ENCODE results near the gene PABPN1L. TPM values are rescaled to one million over a fixed set of nuclear protein-coding genes. Genes with fewer than 3 reads are reported as not detected.
A peak's percentile ranks its signal among the peaks of the same experiment; 100 is the strongest.

Gene PABPN1L
- total and polyA plus RNA-seq, 9 of the 15 experiments (the other 6 are each of a cell fraction or from before 2014, with no cell fraction given): 0.11 to 0.32 TPM; not detected in 7

DNA sequence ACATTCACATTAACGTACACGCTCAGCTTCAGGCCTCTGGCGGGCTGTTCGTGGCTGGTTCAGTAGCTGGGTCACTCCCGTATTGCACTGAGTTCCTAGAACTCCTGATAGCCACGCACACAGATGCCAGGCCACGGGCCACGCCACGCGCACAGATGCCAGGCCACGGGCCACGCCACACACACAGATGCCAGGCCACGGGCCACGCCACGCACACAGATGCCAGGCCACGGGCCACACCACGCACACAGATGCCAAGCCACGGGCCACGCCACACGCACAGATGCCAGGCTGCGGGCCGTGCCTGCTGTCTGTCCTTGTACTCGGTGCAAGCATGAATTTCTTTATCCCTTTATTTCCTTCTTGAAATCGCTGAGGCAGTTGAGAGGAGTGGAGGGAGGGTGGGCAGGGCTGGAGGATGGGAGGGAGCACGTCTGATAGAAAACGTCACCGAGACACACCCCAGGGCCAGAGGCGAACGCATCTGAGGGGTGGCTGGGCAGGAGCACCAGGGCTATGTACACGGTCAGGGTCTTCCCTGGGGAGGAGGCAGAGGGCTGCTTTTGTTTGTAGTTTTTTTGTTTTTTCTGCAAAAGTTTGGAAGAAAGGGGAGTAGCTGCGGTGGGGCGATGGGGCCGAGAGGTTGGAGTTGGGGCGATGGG lies 8.6 kb upstream of the PABPN1L start:
- Histone ChIP-seq H3K4me3 (no peak overlapping the region), H3K9me1 (ENCODE audit: control insufficient read depth, insufficient read depth, low read length) (peaks cover 9% of the 10 kb centered on the region), H4K20me1 (replicated peaks; ENCODE audit: control insufficient read depth, insufficient read depth, low read length) (peaks cover 12% of the 10 kb centered on the region; the same call in 1 of the 2 replicates), H3K27me3 (ENCODE audit: control insufficient read depth in 2 of 2, insufficient read depth in 2 of 2, low read length in 2 of 2) (no peaks in the 10 kb centered on the region), H3K27ac (ENCODE audit: extremely low read depth, low read depth, low read length) (no peak overlapping the region), H3K9ac (ENCODE audit: insufficient read depth in 1 of 2, low read depth in 2 of 2, low read length in 2 of 2) (no peak overlapping the region), H3K4me1 (replicated peaks in 1 of 2; ENCODE audit: control insufficient read depth in 2 of 2, insufficient read depth in 2 of 2, low read length in 2 of 2) (peaks cover 14 to 65% of the 10 kb centered on the region in 2 experiments; a peak in 4 of 5 replicates), H3K4me2 (ENCODE audit: insufficient read depth, low read length) (no peak overlapping the region), H3K9me3 (replicated peaks; ENCODE audit: control insufficient read depth, insufficient read depth, low read depth, low read length) (no peaks in the 10 kb centered on the region), H3K36me3 (ENCODE audit: control insufficient read depth, insufficient read depth, low read length) (peaks cover 62% of the 10 kb centered on the region; the same call in 2 of the 3 replicates), H3K79me2 (ENCODE audit: control insufficient read depth, insufficient read depth, low read length) (no peaks in the 10 kb centered on the region), H2AFZ (ENCODE audit: low read depth, low read length) (no peak overlapping the region)
- intact Hi-C loops (cut with micrococcal nuclease): no loop called here
- ATAC-seq (no peak), DNase-seq (ENCODE audit: extremely low read depth in 1 of 4, low spot score in 3 of 4) (no peak), FAIRE-seq (no peak)
- POLR2A ChIA-PET: interaction anchor here (0.7 to 1.0 kb wide), 2 partner anchors 48 to 84 kb away, joined by 3 to 4 read pairs; no protein-coding TSS in a partner anchor
- CTCF ChIA-PET (ENCODE audit: low intra/inter-chr PET ratio): no interaction called here
- in situ Hi-C loops (cut with MboI): no loop called here
- 96% methylated on average over 27 of the region's 34 CpGs for WGBS (ENCODE audit: insufficient coverage, low coverage, missing lambda C conversion rate)
- no TSS peak for BruUV-seq (replicated peaks)
- no peak for TF ChIP-seq NFIC (IDR thresholded peaks at IDR 0.05)
- TF ChIP-seq CHD4 (IDR thresholded peaks at IDR 0.05; ENCODE audit: insufficient read depth, insufficient replicate concordance, low read depth, low read length, poor library complexity, severe bottlenecking): no peak
- no peak for TF ChIP-seq NCOA6 (IDR thresholded peaks at IDR 0.05)
- TF ChIP-seq NONO (IDR thresholded peaks at IDR 0.05; ENCODE audit: low read depth in 2 of 2, low read length in 1 of 2): no peak
- no peak for TF ChIP-seq TRIM28 (IDR thresholded peaks at IDR 0.05)
- TF ChIP-seq POLR2AphosphoS5 (IDR thresholded peaks at IDR 0.05; ENCODE audit: control insufficient read depth, insufficient read depth, low read depth, low read length): no peak
- no peak for TF ChIP-seq ELK3 (CRISPR knock-in tag; IDR thresholded peaks at IDR 0.05)
- no peak for TF ChIP-seq ZNF24 (IDR thresholded peaks at IDR 0.05)
- TF ChIP-seq, protein P1, sequence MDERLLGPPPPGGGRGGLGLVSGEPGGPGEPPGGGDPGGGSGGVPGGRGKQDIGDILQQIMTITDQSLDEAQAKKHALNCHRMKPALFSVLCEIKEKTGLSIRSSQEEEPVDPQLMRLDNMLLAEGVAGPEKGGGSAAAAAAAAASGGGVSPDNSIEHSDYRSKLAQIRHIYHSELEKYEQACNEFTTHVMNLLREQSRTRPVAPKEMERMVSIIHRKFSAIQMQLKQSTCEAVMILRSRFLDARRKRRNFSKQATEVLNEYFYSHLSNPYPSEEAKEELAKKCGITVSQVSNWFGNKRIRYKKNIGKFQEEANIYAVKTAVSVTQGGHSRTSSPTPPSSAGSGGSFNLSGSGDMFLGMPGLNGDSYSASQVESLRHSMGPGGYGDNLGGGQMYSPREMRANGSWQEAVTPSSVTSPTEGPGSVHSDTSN (CRISPR knock-in tag; IDR thresholded peaks at IDR 0.05; ENCODE audit: low read depth): no peak
- TF ChIP-seq, protein P1 (tag; conservative IDR thresholded peaks at IDR 0.05; ENCODE audit: low read depth): no peak
- peak; percentile 100 for TF ChIP-seq ZBTB9 (CRISPR knock-in tag; IDR thresholded peaks at IDR 0.05)
- no peak for TF ChIP-seq RFX5 (IDR thresholded peaks at IDR 0.05; ENCODE audit: low read depth, low read length)
- peak; percentile 98 for TF ChIP-seq RBM22 (IDR thresholded peaks at IDR 0.05; ENCODE audit: low read depth, low read length, poor library complexity, severe bottlenecking)
- TF ChIP-seq XRCC5 (IDR thresholded peaks at IDR 0.05; ENCODE audit: low read depth, low read length): 0 out of 2 replicates have a peak, but pooled peaks have one; percentile 47
- no peak for TF ChIP-seq ZEB2 (IDR thresholded peaks at IDR 0.05)
- TF ChIP-seq ZBTB17 (CRISPR knock-in tag; IDR thresholded peaks at IDR 0.05): no peak

All from K562 (cell line).